HG02678 (cell line): ENCODE results near the gene PSMD5.
A peak's percentile ranks its signal among the peaks of the same experiment; 100 is the strongest.

Source experiments
- ATAC-seq: cut with Tn5 transposase; IDR thresholded peaks from one replicate; pipeline ENCODE4 v1.9.1; 2021; ENCODE audit warnings: mild to moderate bottlenecking, moderate library complexity; ENCODE audit not compliant: unreplicated experiment

Gene PSMD5

DNA sequence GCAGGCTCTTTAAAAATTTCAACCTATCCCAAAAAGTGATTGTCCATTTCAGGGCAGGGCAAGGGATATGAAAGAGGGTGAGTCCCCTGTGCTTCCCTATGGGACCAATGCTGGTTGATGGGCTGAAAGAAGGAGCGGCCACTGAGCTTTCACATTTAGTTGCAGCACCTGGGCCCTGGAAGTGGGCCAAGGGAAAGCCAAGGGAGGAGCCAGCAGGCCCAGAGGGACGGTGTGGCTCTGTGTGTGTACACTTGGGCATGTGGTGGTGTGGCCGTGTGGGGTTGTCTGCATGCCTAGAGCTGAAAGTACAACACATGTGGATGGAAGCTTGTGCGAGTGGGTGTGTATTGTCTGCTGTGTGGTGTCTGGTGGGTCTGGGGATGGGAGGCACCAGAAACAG, 14.0 kb upstream of the PSMD5 start:
- ATAC-seq = no peak

DNA sequence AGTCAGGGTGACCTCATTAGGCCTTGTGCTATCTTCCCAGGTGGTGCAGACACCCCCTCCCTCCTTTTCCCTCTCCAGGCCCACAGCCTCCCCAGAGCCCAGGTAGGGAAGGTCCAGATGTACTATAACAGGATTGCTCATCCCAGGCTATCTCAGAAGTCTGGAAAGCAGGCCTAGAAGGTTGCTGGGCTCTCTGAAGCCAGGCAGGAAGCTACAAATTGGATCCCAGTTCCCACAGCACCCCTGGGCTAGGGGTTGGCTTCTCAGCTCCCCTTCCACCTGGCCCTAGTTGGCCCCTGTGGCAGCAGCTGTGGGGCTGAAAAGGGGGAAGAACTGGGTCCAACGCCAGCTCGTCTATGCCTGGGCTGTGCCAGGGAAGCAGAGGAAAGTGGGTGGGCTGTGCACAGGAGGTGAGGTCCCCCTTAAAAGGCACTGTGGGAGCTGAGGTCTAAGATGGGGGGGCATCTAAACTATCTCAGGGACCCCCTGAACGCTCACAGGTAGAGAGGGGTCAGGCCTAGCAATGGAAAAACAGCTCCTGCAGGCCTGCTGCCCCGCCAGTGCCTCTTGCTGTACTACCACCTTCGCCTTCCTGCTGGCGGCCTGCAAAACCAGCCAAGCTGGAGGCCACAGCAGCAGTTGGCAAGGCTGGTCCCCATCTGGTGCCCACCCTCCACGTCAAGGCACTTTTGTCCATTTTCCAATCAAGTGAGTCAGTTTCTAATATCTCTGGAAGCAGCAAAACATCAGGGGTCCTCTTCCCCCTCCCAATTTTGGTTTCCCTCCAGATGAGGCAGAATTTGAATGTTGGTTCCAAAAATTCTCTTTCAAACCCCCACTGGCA, 13.3 kb upstream of the PSMD5 start:
- ATAC-seq = no peak

DNA sequence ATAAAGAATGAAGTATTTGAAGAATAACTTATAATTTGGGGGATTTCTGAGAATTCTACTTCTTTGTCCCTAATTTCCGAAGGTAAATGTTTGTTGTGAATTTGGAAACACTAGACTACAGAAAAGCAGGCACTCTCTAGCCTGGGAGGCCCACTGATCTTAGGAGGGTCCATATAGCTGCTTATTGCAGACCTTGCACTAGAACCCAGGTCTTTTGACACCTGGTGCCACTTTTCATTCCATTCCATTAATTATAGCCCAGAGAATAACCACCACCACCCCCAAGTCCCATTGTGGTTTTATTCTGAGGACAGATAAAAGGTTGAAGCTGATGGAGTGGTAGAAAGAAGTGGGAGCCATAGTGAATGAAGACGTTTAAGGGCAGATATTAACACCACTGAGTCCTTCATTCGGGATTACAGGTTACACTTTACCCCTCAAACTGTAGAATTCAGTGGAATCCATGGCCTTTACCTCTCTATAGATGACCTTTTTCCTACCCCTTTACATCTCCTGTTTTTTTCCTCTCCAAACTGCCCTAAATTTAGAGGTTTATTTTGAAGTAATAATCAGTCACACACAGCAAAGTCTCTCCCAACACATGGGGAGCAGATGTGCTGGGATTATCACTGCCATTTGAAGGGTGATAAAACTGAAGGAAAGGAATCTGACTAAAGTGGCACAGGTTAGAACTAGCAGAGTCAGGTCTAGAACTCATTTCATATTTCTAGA, 12.0 kb upstream of the PSMD5 start:
- no peak for ATAC-seq

DNA sequence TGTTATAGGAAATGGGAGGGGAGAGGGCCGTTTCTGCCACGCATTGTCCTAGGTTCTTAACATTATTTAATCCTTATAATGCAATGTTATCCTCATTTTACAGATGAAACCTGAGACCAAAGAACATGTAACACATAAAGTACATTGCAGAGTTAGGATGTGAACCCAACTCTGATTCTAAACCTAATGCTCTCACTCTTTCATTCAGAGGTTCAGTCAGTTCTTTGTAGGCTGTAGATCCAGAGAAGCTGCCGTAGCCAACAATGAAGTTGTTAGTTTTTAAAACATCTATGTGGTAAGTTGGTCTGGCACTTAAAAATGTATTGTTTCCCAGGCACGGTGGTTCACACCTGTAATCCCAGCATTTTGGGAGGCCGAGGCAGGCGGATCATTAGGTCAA, 10.5 kb upstream of the PSMD5 start:
- ATAC-seq = no peak

DNA sequence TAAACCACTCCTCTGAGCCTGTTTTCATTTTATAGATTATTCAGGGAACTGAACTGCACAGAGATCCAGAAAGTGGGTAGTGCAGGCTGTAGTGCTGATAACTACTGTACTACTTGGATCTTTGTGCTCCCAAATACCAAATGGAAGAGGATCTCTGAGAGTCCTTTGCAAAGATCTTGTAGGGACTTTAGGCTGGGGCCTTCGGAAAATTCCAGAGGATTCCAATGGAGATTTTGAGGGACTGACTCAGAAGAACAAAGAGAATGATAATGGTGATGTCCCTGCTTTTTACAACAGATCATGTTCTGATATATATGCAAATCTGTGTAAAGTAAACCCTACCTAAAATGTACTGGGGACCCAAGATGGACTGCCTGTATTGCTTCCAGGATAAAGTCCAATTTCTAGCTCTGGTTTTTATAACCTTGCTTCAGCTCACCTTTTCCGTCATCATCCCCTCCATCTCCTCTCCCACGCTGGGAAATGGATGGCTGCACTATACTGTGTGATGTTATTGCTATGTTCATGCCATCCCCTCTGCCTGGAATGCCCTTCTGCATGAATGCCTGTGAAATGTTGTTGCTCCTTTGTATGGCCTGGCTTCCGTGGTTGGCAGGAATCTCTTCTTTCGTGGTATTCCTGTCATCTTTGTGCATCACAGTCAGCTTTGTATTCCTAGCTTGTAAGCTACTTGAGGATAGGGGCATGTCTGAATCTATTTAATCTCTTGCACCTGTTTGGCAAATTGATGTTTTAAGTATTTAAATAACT, 9.7 kb upstream of the PSMD5 start:
- ATAC-seq = no peak

DNA sequence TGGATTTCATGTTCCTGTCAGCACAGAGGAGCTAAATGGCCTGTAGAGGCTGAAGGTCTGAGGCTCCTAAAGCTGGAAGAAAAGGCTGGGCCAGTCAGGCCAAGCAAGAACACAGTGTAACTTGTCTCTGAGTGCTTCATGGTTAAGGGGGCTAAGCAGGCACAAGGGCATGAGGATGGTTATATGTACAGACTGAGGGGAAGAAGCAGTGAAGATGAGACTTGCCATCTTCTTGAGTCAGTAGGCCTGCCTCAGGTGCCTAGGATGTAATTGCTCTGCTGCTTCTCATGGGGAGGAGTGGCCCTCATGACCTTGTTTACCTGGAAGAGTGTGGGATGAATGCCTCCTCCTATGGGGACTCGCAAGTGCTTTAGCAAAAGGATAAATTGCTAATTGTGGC, 8.7 kb upstream of the PSMD5 start:
- ATAC-seq = no peak

DNA sequence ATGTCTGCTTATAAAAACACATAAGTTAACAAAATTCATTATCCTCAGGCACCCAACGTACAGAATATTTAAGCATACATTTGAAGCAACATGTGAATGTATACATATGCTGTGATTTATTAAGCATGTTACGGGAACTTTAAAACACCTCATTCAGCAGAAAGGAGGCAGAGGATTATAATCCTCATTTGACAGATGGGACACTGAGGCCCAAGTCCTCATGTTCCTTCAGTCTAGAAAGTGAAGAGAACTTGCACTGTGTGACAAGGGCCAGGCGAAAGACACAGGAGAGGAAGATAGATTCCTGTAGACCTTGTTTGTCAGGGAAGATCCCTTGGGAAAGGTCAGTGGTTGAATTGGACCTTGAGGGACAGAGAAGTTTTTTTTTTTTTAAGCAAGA, 7.6 kb upstream of the PSMD5 start:
- ATAC-seq = no peak

DNA sequence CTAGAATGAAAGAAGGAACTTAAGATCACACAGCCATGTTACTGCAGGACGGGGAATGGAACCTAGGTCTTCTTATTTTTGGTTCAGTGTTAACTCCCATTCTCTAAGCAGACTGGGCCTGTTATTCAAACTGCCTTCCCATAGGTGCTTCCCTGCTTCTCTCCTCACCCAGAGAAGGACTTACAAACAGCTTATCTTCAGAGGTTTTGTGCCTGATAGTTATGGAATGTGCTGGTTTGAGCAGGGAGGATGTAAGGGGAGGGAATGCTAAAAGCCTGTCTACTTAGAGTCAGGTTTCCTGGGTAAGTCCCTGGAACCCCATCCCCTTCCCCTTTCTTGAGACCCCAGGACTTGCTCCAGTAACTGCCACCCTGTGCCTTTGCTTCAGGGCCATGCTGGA, 4.2 kb upstream of the PSMD5 start:
- ATAC-seq = no peak

DNA sequence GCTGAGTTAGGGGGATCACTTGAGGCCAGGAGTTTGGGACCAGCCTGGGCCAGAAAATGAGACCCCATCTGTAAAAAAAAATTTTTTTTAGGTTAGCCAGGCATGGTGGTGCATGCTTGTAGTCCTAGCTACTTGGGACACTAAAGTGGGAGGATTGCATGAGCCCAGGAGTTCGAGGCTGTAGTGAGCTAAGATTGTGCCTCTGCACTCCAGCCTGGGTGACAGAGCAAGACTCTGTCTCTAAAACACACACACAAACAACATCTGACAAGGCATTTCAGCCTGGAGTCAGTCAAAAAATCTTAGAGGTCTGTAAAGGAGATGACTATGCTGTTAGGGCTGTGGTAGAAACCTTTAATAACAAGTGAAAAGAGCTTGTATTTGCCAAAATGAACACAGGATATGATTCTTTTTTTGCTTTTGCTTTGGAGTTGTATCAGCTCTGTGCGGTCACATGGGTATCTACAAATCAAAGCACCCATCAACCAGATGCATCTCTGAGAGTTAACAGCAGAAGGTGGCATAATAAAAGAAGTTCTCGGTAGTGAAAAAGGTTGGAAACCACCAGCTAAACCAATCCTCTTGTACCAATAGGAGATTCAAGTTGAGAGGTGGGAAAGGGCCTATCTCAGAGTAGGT, 3.6 kb upstream of the PSMD5 start:
- no peak for ATAC-seq

DNA sequence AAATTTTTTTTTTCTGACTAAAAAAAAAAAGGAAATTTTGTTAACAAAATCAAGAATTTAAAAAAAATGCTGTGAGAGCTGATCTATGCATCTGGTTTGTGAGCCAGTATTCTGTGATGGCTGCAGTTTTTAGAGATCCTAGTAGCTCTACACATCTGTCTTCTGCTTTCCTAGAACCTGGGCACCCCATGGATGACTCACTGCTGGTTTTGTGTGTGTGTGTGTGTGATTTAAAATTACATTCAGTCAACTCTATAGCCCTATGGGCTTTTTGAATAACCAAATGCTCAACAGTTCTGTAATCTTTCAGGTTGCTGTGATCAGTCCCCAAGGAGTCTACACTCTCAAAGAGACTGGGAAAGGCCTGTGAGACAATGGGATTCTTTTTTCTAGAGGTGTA, 2.5 kb upstream of the PSMD5 start:
- no peak for ATAC-seq

DNA sequence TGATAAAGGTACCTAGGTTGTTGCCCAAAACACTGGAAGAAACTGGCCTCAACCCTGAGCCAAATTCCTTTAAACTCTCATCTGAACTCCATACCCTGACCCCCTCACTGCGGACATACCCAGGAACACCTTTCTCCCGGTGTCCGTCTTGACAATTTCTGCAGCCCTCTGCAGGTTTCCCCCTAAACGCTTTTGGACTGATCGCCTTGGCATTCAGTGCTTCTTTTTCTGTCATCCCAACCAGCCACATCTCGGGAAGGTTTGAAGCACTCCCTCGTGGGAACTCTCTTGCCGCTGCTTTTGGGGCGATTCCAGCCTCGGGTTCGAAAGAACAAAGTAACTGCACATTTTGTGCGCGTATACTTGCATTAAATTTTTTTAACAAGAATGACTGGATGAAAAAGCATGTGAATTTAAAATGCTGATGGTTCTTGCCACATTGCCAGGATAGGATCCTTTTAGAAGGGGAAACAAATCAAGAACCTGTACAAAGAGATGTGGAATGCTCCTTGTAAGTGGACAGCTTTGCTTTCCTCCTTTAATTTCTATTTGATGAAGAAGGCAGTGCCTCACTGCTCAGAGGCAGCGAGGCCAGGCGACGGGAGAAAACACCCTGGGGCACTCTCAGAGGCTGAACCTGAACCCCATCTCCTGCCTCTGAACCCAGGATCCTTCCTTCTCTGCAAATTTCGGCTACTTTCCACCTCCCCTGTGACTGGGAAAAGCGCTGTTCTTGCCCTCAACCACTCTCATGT, 615 bp downstream of the PSMD5 start:
- ATAC-seq = peak; percentile 3

DNA sequence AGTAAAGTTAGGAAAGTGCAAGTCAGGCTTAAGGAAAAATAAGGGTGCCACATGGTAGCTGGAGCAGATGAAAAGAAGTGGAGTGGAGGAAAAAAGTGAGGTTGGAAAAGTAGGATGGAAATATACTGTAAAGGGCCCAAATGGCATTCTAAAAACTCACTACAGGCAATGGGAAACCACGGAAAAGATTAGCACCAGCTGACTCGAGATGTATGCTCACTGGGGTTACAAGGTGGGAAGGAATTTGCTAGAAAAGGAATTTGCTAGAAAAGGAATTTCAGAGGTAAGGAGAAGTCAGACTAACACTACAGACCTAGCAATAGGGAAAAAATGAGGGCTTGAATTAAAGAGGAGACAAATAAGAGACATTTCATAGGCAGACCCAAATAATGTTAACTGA, 3.6 kb downstream of the PSMD5 start:
- ATAC-seq = no peak

DNA sequence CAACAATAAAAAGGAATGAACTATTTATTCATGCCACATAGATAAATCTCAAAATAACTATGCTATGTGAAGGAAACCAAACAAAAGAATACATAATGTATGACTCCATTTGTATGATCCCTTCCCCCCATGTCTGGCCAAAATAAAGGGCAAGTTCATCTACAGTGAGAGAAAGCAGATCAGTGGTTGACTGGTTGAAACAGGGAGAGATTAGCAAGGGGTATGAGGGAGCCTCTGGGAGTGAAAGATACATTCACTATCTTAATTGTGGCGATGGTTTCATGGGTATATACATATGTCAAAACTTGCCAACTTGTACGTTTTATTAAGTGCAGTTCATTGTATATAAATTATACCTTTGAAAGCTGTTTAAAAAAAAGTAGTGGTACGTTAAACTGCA, 4.8 kb downstream of the PSMD5 start:
- no peak for ATAC-seq

DNA sequence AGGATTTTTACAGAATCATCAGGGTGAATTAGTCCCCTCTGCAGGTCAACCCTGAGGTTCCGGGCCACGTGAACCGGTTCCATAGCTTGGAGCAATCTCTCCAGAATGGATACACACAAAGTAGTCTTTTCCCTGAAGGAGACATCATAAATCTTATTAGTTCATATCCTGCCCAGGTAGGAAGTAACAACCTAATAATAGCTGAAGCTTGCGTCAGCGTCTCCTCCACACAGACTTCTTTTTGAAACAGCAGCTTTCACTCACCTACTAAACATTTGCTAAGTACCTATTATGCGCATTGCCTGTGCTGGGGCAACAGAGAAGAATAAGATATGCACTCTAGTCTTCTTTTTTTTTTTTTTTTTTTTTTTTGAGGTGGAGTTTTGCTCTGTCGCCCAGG, 9.4 kb downstream of the PSMD5 start:
- ATAC-seq = no peak

DNA sequence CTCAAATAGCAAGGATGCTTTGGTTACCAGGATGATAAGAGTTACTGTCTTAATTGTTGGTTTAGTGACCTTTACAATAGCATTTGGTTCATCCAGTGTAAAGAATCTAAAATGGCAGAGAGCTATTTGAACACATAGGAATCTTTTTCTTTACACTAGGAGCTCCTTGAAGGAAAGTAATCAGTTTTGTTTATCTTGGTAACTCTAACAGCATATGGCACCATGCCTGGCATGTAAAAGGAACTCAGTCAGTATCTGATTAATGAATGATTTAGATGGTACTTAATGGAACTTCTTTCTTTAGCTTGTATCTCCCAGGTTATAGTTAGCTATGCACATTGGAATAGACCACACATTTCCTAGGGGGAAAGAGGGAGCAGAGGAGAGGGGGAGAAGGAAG, 9.9 kb downstream of the PSMD5 start:
- no peak for ATAC-seq

DNA sequence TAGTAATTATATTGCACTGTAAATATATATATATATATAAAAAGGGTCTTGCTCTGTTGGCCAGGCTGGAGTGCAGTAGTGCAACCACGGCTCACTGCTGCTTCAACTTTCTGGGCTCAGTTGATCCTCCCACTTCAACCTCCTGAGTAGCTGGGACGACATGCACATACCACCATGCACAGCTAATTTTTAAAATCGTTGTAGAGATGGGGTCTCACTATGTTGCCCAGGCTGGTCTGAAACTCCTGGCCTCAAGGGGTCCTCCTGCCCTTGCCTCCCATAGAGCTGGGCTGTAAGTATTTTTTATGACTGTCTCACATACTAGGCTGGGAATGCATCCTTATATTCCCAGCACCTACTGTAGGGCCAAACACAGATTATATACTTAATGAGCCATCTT, 11.9 kb downstream of the PSMD5 start:
- ATAC-seq = no peak

DNA sequence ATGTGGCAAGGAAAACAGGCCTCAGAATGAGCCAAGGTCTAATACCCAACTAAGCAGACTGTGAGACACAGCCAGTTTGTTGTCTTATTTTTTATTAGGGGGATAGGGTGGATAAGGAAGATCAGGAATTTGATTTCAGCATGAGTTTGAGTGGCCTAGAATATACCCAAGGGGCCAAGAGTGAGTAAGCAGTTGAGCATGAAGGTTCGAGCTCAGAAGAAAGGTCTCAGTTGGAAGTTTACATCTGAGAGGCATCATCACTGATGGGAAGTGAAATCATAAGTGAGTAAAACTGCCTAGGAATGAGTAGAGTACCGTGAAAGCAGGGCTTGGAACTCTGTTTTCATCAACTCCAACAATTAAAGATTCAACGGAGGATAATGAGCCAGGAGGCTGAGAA, 12.6 kb downstream of the PSMD5 start:
- ATAC-seq = no peak

DNA sequence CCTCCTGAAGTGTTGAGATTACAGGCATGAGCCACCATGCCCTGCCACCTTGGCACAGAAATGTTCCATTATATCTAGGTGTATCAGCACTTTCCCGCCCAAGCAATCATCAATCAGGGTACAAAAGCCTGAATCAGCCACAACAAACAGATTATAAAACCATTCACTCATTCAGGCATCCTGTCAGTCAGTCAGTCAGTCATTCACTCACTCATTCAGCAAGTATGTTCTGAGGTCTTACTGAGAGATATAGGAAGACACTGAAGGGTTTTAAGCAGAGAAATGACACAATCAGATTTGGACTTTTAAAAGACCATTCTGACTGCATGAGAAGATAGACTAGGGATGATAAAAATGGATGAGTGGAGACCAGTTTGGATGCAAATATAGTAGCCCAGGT, 13.1 kb downstream of the PSMD5 start:
- ATAC-seq = no peak

DNA sequence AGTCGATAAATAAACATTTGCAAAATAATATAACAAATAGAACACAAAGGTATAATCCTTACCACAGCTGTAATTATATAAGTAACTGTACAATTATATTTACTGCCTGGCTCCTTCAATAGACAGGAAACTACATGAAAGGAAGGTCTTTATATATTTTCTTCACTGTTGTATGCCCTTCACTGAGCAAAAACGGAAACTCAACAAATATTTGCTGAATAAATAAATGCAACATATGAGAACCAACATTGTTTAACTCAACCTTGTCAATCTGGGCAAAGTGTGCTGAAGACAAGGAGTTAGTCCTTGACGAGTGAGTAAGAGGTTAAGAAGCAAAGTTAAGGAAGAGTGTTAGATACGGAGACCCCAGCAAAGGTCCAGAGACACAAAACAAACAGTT, 22.6 kb downstream of the PSMD5 start:
- no peak for ATAC-seq

DNA sequence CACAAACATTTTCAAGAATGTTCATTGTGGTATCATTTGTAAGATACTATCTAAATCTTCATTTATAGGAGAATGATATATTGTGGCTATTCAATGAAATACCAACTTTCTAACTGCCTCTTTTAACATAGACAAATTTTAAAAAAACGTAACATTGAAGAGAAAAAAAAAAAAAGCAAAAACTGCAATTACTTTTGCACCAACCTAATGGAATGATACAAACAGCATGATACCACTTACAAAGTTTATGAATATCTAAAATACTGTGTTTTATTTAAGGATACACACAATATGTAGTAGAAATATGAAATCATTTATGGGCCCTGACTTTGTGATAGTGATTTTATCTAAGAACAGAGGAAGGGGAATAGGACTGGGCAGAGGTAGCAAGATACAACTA, 24.1 kb downstream of the PSMD5 start:
- ATAC-seq = no peak

DNA sequence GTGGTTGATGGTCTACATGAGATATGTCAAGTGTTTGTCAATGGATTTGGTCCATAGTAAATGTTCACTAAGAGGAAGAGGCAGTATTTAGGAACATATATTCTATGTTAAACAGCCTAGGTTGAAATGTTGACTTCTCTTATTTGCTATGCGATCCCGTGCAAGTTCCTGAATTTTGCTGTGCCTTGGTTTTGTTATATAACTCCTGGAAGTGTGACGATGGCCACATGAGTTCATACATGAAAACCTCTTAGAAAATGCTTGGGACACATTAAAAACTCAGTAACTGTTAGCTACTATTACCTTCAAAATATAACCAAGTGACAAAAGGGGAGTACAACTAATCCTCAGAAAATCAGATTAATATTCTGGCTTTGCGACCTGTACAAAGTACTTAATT, 27.6 kb downstream of the PSMD5 start:
- ATAC-seq = no peak
